SK-N-MC (cell line): ENCODE results near the gene RUFY3.

Source experiments
- DNase-seq: peaks from one replicate; pipeline ENCODE4 v3.0.0-alpha.2; 2011; ENCODE audit warnings: low read depth, low spot score
- H3K27ac ChIP-seq: fragments of 200-600 bp; sonication (generic); 2 replicates; pipeline ENCODE4 v1.5.1; 2016; ENCODE audit warnings: mixed run types
- H3K36me3 ChIP-seq: fragments of 200-600 bp; sonication (generic); 2 replicates; pipeline ENCODE4 v1.6.1; 2017; ENCODE audit warnings: antibody characterized with exemption, low read length, mixed read lengths; ENCODE audit not compliant: insufficient read depth
- H3K4me3 ChIP-seq: fragments of 200-600 bp; sonication (generic); 2 replicates; pipeline ENCODE4 v1.5.1; 2016
- H3K9ac ChIP-seq: fragments of 200-600 bp; sonication (generic); 2 replicates; pipeline ENCODE4 v1.8.0; 2017; ENCODE audit warnings: mixed run types, mixed read lengths; ENCODE audit not compliant: insufficient read length
- H3K9me3 ChIP-seq: fragments of 200-600 bp; sonication (generic); 2 replicates; pipeline ENCODE4 v1.6.1; 2017; ENCODE audit warnings: low read depth, mild to moderate bottlenecking, antibody characterized with exemption, low read length, moderate library complexity, mixed read lengths
- EZH2 ChIP-seq: fragments of 200-600 bp; sonication (generic); IDR thresholded peaks from one replicate; pipeline ENCODE4 v1.6.1; 2017; ENCODE audit warnings: antibody characterized with exemption
- FOXP2 ChIP-seq: optimal IDR thresholded peaks from 2 replicates; pipeline ENCODE3; 2011; ENCODE audit warnings: mild to moderate bottlenecking, moderate library complexity; ENCODE audit not compliant: insufficient read depth; ENCODE audit errors: extremely low read length, control extremely low read depth
- POLR2AphosphoS5 ChIP-seq: IDR thresholded peaks from 2 replicates; pipeline ENCODE4 v1.6.1; 2012; ENCODE audit warnings: mild to moderate bottlenecking, low read depth, low read length, borderline replicate concordance

The RUFY3 gene

DNA sequence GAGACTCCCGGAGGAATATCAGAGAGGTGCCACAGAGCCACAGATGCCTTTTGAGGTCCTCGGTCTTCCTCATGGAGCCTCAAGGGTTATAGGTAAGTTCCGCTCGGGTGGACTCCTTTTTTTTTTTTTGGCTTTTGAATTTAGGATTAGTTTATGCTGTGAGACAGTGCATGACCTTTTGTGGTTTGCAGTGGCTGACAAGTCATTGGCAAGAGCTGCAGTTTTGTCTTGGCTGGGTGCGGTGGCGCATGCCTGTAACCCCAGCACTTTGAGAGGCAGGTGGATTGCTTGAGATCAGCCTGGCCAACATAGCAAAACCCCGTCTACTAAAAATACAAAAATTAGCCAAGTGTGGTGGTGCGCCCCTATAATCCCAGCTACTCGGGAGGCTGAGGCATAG, 122.4 kb downstream of the RUFY3 start:
- Histone ChIP-seq H3K4me3 (no peak overlapping the region), H3K9ac (no peak overlapping the region), H3K27ac (no peak overlapping the region), H3K9me3 (no peaks in the 10 kb centered on the region), H3K36me3 (no peaks in the 10 kb centered on the region)
- no peak for DNase-seq
- TF ChIP-seq FOXP2 (no peak), POLR2AphosphoS5 (no peak), EZH2 (no peak)

DNA sequence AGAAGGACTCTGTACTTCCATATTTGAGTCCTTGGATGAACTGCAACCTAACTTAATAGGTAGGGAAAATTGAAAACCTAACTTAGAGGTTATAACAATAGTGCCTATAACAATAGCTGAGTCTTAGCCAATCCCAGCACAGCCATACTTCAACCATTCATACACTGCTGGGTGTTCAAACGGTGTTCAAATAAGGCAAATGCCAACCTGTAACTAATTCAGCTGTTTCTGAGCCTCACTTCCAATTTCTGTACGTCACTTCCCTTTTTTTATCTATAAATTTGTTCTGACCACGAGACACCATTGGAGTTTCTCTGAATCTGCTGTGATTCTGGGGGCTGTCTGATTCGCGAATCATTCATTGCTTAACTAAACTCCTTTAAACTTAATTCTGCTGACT, 127.5 kb downstream of the RUFY3 start:
- H3K27ac ChIP-seq = no peak overlapping the region
- H3K36me3 ChIP-seq = no peaks in the 10 kb centered on the region
- no peak overlapping the region for H3K9ac ChIP-seq
- no peaks in the 10 kb centered on the region for H3K9me3 ChIP-seq
- DNase-seq = no peak
- no peak overlapping the region for H3K4me3 ChIP-seq
- TF ChIP-seq FOXP2 (no peak), EZH2 (no peak), POLR2AphosphoS5 (no peak)

DNA sequence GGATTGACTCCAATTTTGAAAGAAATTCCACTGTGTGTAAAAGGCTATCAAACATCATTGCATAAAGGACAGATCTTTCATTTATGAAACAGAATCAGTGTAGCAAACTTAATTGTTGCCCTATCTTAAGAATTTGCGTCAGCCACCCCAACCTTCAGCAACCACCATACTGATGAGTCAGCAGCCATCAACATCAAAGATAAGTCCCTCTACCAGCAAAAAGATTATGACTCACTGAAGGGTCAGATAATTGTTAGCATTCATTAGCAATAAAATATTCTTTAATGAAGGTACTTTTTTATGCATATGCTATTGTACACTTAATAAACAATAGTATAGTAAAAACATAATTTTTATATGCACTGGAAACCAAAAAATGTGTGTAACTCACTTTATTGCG, 133.7 kb downstream of the RUFY3 start:
- DNase-seq = no peak
- no peak overlapping the region for H3K4me3 ChIP-seq
- H3K9ac ChIP-seq = no peak overlapping the region
- no peaks in the 10 kb centered on the region for H3K9me3 ChIP-seq
- TF ChIP-seq POLR2AphosphoS5 = no peak
- no peak for TF ChIP-seq FOXP2
- TF ChIP-seq EZH2 = no peak
- no peak overlapping the region for H3K27ac ChIP-seq
- H3K36me3 ChIP-seq = no peaks in the 10 kb centered on the region
